OCI-LY1 (cell line): Measurements from ENCODE around the gene PAPOLB.

ENCODE experiments used
- H2AFZ ChIP-seq: fragments of 200-600 bp; sonication (generic), shearing (Covaris generic); 2 replicates; pipeline ENCODE4 v1.6.0; 2014; ENCODE audit warnings: antibody characterized with exemption, mild to moderate bottlenecking, low read length
- H3F3A ChIP-seq: fragments of 200-600 bp; sonication (generic), shearing (Covaris generic); 2 replicates; pipeline ENCODE4 v1.6.0; 2014; ENCODE audit warnings: mild to moderate bottlenecking, antibody characterized with exemption, low read length, moderate library complexity; ENCODE audit not compliant: insufficient read depth
- H3K27ac ChIP-seq: fragments of 200-600 bp; sonication (generic); 2 replicates; pipeline ENCODE4 v1.5.1; 2014; ENCODE audit warnings: low read length, mixed run types, mild to moderate bottlenecking, low read depth; ENCODE audit not compliant: poor library complexity, severe bottlenecking
- H3K27me3 ChIP-seq: fragments of 200-600 bp; sonication (generic); 2 replicates; pipeline ENCODE4 v1.6.0; 2014; ENCODE audit warnings: antibody characterized with exemption, mild to moderate bottlenecking, low read length, moderate library complexity; ENCODE audit not compliant: insufficient read depth
- H3K36me3 ChIP-seq: fragments of 200-600 bp; sonication (generic); 2 replicates; pipeline ENCODE4 v1.6.1; 2014; ENCODE audit warnings: mild to moderate bottlenecking, antibody characterized with exemption, low read length, moderate library complexity, mixed read lengths; ENCODE audit not compliant: insufficient read depth
- H3K4me1 ChIP-seq: fragments of 200-600 bp; sonication (generic); 2 replicates; pipeline ENCODE4 v1.5.1; 2014; ENCODE audit warnings: mild to moderate bottlenecking, low read length, moderate library complexity; ENCODE audit not compliant: insufficient read depth, severe bottlenecking
- H3K4me2 ChIP-seq: fragments of 200-600 bp; sonication (generic), shearing (Covaris generic); 2 replicates; pipeline ENCODE4 v1.6.1; 2014; ENCODE audit warnings: low read length
- H3K4me3 ChIP-seq: fragments of 200-600 bp; sonication (generic); 2 replicates; pipeline ENCODE4 v1.5.1; 2014; ENCODE audit warnings: low read length, low read depth, mild to moderate bottlenecking, mixed read lengths; ENCODE audit not compliant: poor library complexity, severe bottlenecking
- H3K79me2 ChIP-seq: fragments of 200-600 bp; shearing (Covaris generic); 2 replicates; pipeline ENCODE4 v1.6.1; 2016; ENCODE audit warnings: mixed run types, low read length, mixed read lengths; ENCODE audit not compliant: insufficient read depth
- H3K9ac ChIP-seq: fragments of 200-600 bp; sonication (generic), shearing (Covaris generic); 2 replicates; pipeline ENCODE4 v1.6.1; 2014; ENCODE audit warnings: mild to moderate bottlenecking, low read length, mixed read lengths
- H3K9me2 ChIP-seq: fragments of 200-600 bp; sonication (generic), shearing (Covaris generic); 2 replicates; pipeline ENCODE4 v1.6.1; 2014; ENCODE audit warnings: low read depth, mild to moderate bottlenecking, low read length, mixed read lengths
- H3K9me3 ChIP-seq: fragments of 200-600 bp; shearing (Covaris generic); 2 replicates; pipeline ENCODE4 v1.6.1; 2014; ENCODE audit warnings: low read length, mixed read lengths
- H4K20me1 ChIP-seq: fragments of 200-600 bp; sonication (generic), shearing (Covaris generic); 2 replicates; pipeline ENCODE4 v1.6.0; 2016; ENCODE audit warnings: mild to moderate bottlenecking, low read length; ENCODE audit not compliant: insufficient read depth
- EZH2 ChIP-seq: fragments of 200-600 bp; sonication (generic), shearing (Covaris generic); IDR thresholded peaks from 2 replicates; pipeline ENCODE4 v1.8.0; 2017; ENCODE audit warnings: borderline replicate concordance, mixed run types, mild to moderate bottlenecking, antibody characterized with exemption, low read length, moderate library complexity, mixed read lengths
- TF ChIP-seq, protein P1 (sequence below): fragments of 200-600 bp; sonication (generic), shearing (Covaris generic); IDR thresholded peaks from 2 replicates; pipeline ENCODE4 v1.5.1; 2017; ENCODE audit warnings: mild to moderate bottlenecking, antibody characterized with exemption, low read length, moderate library complexity, mixed read lengths

The PAPOLB gene

DNA sequence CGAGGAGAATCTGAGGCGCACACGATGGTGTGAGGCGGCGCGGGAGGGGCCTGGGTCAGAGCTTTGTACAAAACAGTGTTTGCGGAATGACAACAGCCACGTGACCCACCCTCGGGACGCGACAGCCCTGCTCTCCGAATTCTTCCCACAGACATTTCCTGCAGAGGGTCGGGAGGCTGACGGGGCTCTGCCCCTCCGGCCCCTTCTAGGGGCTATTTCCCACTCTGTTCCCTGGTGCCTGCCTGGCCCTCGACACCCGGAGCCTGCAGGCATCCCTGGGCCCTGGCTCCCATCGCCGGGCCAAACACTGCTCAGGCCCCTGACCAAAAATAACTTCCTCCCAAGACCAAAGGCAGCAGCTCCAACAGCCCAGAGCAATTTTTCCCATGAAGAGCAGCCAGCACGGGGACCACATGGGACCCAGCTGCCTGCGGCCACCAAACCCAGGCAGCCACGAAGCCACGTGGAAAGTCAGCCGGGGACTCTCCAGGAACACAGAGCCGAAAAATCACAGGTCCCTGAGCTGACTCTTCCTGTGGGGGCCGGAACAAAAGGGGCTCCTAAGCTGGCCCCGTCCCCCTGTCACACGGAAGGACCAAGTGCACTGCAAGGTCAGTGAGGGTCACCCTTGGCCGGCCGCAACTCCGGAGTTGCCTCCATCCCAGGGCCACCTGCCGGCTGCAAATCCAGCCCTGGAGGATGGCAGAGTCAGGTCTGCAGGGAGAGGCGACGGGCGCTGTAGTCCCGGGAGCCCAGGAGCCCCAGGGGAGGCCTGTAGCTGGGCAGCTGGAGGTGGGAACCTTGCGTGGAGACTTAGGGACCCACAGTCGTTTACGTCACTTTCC lies 42.0 kb downstream of the PAPOLB start:
- no peak overlapping the region for H3K9ac ChIP-seq
- TF ChIP-seq, protein P1, sequence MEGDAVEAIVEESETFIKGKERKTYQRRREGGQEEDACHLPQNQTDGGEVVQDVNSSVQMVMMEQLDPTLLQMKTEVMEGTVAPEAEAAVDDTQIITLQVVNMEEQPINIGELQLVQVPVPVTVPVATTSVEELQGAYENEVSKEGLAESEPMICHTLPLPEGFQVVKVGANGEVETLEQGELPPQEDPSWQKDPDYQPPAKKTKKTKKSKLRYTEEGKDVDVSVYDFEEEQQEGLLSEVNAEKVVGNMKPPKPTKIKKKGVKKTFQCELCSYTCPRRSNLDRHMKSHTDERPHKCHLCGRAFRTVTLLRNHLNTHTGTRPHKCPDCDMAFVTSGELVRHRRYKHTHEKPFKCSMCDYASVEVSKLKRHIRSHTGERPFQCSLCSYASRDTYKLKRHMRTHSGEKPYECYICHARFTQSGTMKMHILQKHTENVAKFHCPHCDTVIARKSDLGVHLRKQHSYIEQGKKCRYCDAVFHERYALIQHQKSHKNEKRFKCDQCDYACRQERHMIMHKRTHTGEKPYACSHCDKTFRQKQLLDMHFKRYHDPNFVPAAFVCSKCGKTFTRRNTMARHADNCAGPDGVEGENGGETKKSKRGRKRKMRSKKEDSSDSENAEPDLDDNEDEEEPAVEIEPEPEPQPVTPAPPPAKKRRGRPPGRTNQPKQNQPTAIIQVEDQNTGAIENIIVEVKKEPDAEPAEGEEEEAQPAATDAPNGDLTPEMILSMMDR = no peak
- no peak for TF ChIP-seq EZH2
- H2AFZ ChIP-seq = no peak overlapping the region
- no peaks in the 10 kb centered on the region for H3K4me1 ChIP-seq
- H3K4me3 ChIP-seq = no peak overlapping the region
- H3K27me3 ChIP-seq = no peaks in the 10 kb centered on the region
- no peaks in the 10 kb centered on the region for H3K36me3 ChIP-seq
- H3K27ac ChIP-seq = no peak overlapping the region
- H3K9me2 ChIP-seq = no peaks in the 10 kb centered on the region
- no peaks in the 10 kb centered on the region for H3K79me2 ChIP-seq
- no peaks in the 10 kb centered on the region for H4K20me1 ChIP-seq
- H3F3A ChIP-seq = no peaks in the 10 kb centered on the region
- H3K4me2 ChIP-seq = no peak overlapping the region
- no peaks in the 10 kb centered on the region for H3K9me3 ChIP-seq

DNA sequence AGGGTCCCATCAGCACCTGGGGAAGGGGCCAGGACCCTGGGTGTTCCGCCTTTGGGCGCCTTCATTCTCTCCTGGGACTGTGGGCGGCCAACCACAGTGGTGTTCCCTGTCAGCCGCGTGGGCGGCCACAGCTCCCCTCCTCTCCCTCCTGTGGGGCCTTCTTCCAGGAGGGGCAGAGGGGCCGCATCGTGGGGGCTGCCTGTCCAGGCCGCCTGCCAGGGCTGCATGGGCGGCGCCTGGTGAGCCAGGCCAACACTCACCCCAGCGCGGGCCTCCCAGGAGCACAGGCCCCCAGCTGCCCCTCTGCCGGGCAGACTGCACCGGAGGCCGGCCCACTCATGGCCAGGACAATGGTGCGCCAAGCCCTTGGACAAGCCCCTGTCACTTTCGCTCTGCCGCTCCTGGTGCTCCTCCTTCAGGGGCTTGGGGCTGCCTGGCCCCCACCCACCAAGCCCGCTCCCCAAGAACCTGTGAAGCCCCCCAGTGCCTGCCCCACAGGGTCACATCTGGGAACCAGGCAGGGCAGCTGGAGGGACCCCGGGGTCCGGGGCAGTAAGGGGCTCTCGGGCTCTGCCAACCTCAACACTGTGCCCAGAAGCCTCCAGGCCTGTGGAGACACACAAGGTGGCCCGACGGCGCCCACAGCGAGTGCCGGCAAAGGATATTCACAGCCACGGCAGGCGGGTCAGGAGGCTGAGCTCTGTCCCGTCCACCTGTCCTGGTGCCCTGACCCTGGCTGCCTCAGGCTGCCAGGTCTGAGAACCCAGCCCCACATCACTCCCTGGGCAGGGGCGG lies 43.6 kb downstream of the PAPOLB start:
- no peaks in the 10 kb centered on the region for H3K9me3 ChIP-seq
- H3K9me2 ChIP-seq = no peaks in the 10 kb centered on the region
- H3K36me3 ChIP-seq = no peaks in the 10 kb centered on the region
- H3K79me2 ChIP-seq = no peaks in the 10 kb centered on the region
- no peak overlapping the region for H3K9ac ChIP-seq
- no peak overlapping the region for H2AFZ ChIP-seq
- no peaks in the 10 kb centered on the region for H3F3A ChIP-seq
- H3K4me2 ChIP-seq = no peak overlapping the region
- H3K27me3 ChIP-seq = peaks cover under 1% of the 10 kb centered on the region; the same call in 1 of the 2 replicates
- H4K20me1 ChIP-seq = no peaks in the 10 kb centered on the region
- H3K27ac ChIP-seq = no peak overlapping the region
- TF ChIP-seq, protein P1 = no peak
- TF ChIP-seq EZH2 = no peak
- no peak overlapping the region for H3K4me3 ChIP-seq
- H3K4me1 ChIP-seq = no peaks in the 10 kb centered on the region

DNA sequence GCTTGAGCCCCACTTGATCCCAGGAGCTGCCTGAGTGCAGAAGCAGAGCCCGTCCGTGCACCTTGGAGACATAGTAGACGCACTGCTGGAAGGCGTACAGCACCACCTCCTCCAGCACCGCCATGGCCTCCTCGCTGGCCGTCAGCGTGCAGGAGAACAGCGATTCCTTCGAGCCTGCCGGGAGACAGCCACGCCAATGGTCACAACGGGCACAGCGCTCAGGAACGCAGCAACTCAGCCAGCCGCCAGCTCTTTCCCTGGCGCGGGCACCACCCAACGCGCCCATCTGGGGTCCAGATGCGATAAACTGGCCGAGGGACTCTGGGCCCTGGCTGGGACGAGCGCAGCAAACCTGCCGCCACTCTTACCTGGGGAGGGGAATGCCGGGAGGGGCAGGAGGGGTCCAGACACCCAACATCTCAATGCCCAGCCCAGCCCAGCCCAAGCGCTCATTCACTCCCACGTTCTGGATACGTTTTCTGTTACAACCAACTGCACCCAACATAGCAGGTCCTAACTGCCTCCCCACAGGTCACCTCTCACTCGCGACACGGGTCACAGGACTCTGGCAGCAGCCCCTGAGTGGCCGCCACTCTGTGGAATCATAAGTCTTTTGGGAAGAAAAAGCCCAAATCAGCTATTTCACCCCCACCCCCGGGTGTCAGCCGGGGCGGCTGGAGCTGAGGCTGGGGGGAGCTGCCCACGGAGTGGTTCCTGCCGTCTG lies 44.5 kb downstream of the PAPOLB start:
- H4K20me1 ChIP-seq = no peaks in the 10 kb centered on the region
- H3K79me2 ChIP-seq = no peaks in the 10 kb centered on the region
- no peak overlapping the region for H3K4me2 ChIP-seq
- no peaks in the 10 kb centered on the region for H3K9me3 ChIP-seq
- no peaks in the 10 kb centered on the region for H3K4me1 ChIP-seq
- H3K27me3 ChIP-seq = peaks cover 4% of the 10 kb centered on the region; the same call in 1 of the 2 replicates
- no peak overlapping the region for H3K4me3 ChIP-seq
- no peak overlapping the region for H2AFZ ChIP-seq
- H3F3A ChIP-seq = no peaks in the 10 kb centered on the region
- no peak overlapping the region for H3K27ac ChIP-seq
- H3K9me2 ChIP-seq = no peaks in the 10 kb centered on the region
- TF ChIP-seq EZH2 = no peak
- TF ChIP-seq, protein P1 = no peak
- no peak overlapping the region for H3K9ac ChIP-seq
- no peaks in the 10 kb centered on the region for H3K36me3 ChIP-seq
